H9 (cell line): Measurements from ENCODE around the gene AK8. TPM values are rescaled to one million over a fixed set of nuclear protein-coding genes. Genes with fewer than 3 reads are reported as not detected.

Source experiments
- DNase-seq: peaks from one replicate; pipeline ENCODE4 v3.0.0-alpha.2; 2017
- H2AFZ ChIP-seq: one replicate; pipeline ENCODE4 v1.6.1; 2013; ENCODE audit warnings: mild to moderate bottlenecking, low read length, control low read depth, moderate library complexity
- H2AK5ac ChIP-seq: 2 replicates; pipeline ENCODE4 v1.6.1; 2013; ENCODE audit warnings: low read length, control low read depth, mixed read lengths; ENCODE audit not compliant: insufficient read length
- H2BK120ac ChIP-seq: one replicate; pipeline ENCODE4 v1.6.1; 2013; ENCODE audit warnings: low read depth, mild to moderate bottlenecking, low read length, control low read depth, inconsistent platforms; ENCODE audit not compliant: poor library complexity, severe bottlenecking
- H2BK12ac ChIP-seq: 2 replicates; pipeline ENCODE4 v1.6.1; 2013; ENCODE audit warnings: low read length, control low read depth, mixed read lengths, low read depth; ENCODE audit not compliant: insufficient read length
- H2BK15ac ChIP-seq: 2 replicates; pipeline ENCODE4 v1.6.1; 2013; ENCODE audit warnings: low read depth, low read length, control low read depth
- H2BK20ac ChIP-seq: one replicate; pipeline ENCODE4 v1.6.1; 2013; ENCODE audit warnings: low read depth, mild to moderate bottlenecking, low read length, control low read depth, inconsistent platforms; ENCODE audit not compliant: poor library complexity, severe bottlenecking
- H2BK5ac ChIP-seq: 2 replicates; pipeline ENCODE4 v1.6.1; 2013; ENCODE audit warnings: low read length, control low read depth, mixed read lengths; ENCODE audit not compliant: insufficient read length
- H3K14ac ChIP-seq: 2 replicates; pipeline ENCODE4 v1.6.1; 2013; ENCODE audit warnings: low read length, control low read depth; ENCODE audit not compliant: insufficient read depth
- H3K18ac ChIP-seq: 2 replicates; pipeline ENCODE4 v1.6.1; 2013; ENCODE audit warnings: low read depth, mild to moderate bottlenecking, mixed read lengths, low read length, control low read depth; ENCODE audit not compliant: insufficient read length
- H3K23ac ChIP-seq: 2 replicates; pipeline ENCODE4 v1.6.1; 2013; ENCODE audit warnings: low read length, control low read depth, mixed read lengths, low read depth; ENCODE audit not compliant: insufficient read length
- H3K23me2 ChIP-seq: 2 replicates; pipeline ENCODE4 v1.6.1; 2013; ENCODE audit warnings: low read depth, mild to moderate bottlenecking, mixed read lengths, low read length, control low read depth; ENCODE audit not compliant: insufficient read length, poor library complexity, severe bottlenecking
- H3K27ac ChIP-seq: 2 replicates; pipeline ENCODE4 v1.5.1; 2013; ENCODE audit warnings: low read length, control low read depth, mixed read lengths, low read depth; ENCODE audit not compliant: insufficient read length
- H3K27me3 ChIP-seq: 2 replicates; pipeline ENCODE4 v1.6.1; 2013; ENCODE audit warnings: low read length, control low read depth, inconsistent platforms; ENCODE audit not compliant: insufficient read depth
- H3K4ac ChIP-seq: 2 replicates; pipeline ENCODE4 v1.6.1; 2013; ENCODE audit warnings: low read depth, mild to moderate bottlenecking, control low read depth, inconsistent platforms, low read length, moderate library complexity
- H3K4me1 ChIP-seq: 2 replicates; pipeline ENCODE4 v1.6.1; 2013; ENCODE audit warnings: low read length, control low read depth, inconsistent platforms; ENCODE audit not compliant: insufficient read depth
- H3K4me2 ChIP-seq: 2 replicates; pipeline ENCODE4 v1.6.1; 2013; ENCODE audit warnings: low read length, control low read depth, mixed read lengths; ENCODE audit not compliant: insufficient read length, insufficient read depth
- H3K56ac ChIP-seq: 2 replicates; pipeline ENCODE4 v1.6.1; 2013; ENCODE audit warnings: low read depth, mild to moderate bottlenecking, mixed read lengths, low read length, control low read depth; ENCODE audit not compliant: insufficient read length
- H3K79me1 ChIP-seq: 2 replicates; pipeline ENCODE4 v1.6.1; 2013; ENCODE audit warnings: low read depth, mild to moderate bottlenecking, moderate library complexity, low read length, control low read depth, inconsistent platforms; ENCODE audit not compliant: insufficient read depth, poor library complexity, severe bottlenecking
- H3K79me2 ChIP-seq: 2 replicates; pipeline ENCODE4 v1.6.1; 2013; ENCODE audit warnings: low read length, control low read depth, inconsistent platforms; ENCODE audit not compliant: insufficient read depth
- H3K9ac ChIP-seq: 2 replicates; pipeline ENCODE4 v1.6.1; 2013; ENCODE audit warnings: low read length, control low read depth, mixed read lengths; ENCODE audit not compliant: insufficient read length; ENCODE audit errors: extremely low read depth
- H3K9me3 ChIP-seq: one replicate; pipeline ENCODE4 v1.6.1; 2013; ENCODE audit warnings: low read depth, low read length, inconsistent platforms; ENCODE audit not compliant: control insufficient read depth
- H3T11ph ChIP-seq: one replicate; pipeline ENCODE4 v1.6.1; 2013; ENCODE audit warnings: mild to moderate bottlenecking, low read length, control low read depth, inconsistent platforms
- H4K20me1 ChIP-seq: one replicate; pipeline ENCODE4 v1.6.1; 2013; ENCODE audit not compliant: control insufficient read depth, insufficient read length, insufficient read depth
- H4K5ac ChIP-seq: 2 replicates; pipeline ENCODE4 v1.6.1; 2013; ENCODE audit warnings: low read depth, mild to moderate bottlenecking, mixed read lengths, low read length, control low read depth; ENCODE audit not compliant: insufficient read length
- H4K8ac ChIP-seq: replicated peaks from 2 replicates; pipeline ENCODE4 v1.6.1; 2013; ENCODE audit warnings: low read length, control low read depth, mixed read lengths, low read depth; ENCODE audit not compliant: insufficient read length
- H4K91ac ChIP-seq: 2 replicates; pipeline ENCODE4 v1.6.1; 2013; ENCODE audit warnings: low read depth, mild to moderate bottlenecking, moderate library complexity, mixed read lengths, low read length, control low read depth; ENCODE audit not compliant: insufficient read length
- H3K27ac Mint-ChIP-seq, 3 experiments: 2 replicates in 2 of 3; 3 replicates in 1 of 3; pipeline ENCODE4 v1.8.0; 2020 to 2021; ENCODE audit warnings: mixed read lengths in 3 of 3, mild to moderate bottlenecking in 1 of 3, moderate library complexity in 1 of 3
- H3K27me3 Mint-ChIP-seq: 2 replicates; pipeline ENCODE4 v1.8.0; 2021; ENCODE audit warnings: low read depth, mild to moderate bottlenecking, moderate library complexity, mixed read lengths
- H3K36me3 Mint-ChIP-seq, 3 experiments: 2 replicates in 2 of 3; 3 replicates in 1 of 3; pipeline ENCODE4 v1.8.0; 2020 to 2021; ENCODE audit warnings: low read depth in 3 of 3, mixed read lengths in 3 of 3; ENCODE audit not compliant: insufficient read depth in 1 of 3
- H3K4me1 Mint-ChIP-seq, 2 experiments: 2 replicates each; pipeline ENCODE4 v1.8.0; 2020; ENCODE audit warnings: mixed read lengths in 2 of 2
- H3K4me3 Mint-ChIP-seq, 2 experiments: 2 replicates in 1 of 2; 3 replicates in 1 of 2; pipeline ENCODE4 v1.8.0; 2020 to 2021; ENCODE audit warnings: mild to moderate bottlenecking in 2 of 2, mixed read lengths in 2 of 2, moderate library complexity in 1 of 2
- H3K9me3 Mint-ChIP-seq, 2 experiments: 2 replicates in 1 of 2; 3 replicates in 1 of 2; pipeline ENCODE4 v1.8.0; 2020; ENCODE audit warnings: mild to moderate bottlenecking in 2 of 2, mixed read lengths in 2 of 2, moderate library complexity in 1 of 2
- CTCF ChIP-seq: fragments of 200-600 bp; sonication (generic); conservative IDR thresholded peaks from 3 replicates; pipeline ENCODE4 v1.8.0; 2021; ENCODE audit warnings: antibody characterized with exemption, mild to moderate bottlenecking
- WGBS: extraction: QIAGEN DNeasy Blood & Tissue Kit; methylation state at CpG from one replicate; pipeline ENCODE4 v1.1.7; 2013; ENCODE audit warnings: missing lambda C conversion rate, low lambda C conversion rate, mixed read lengths; ENCODE audit not compliant: insufficient read length; ENCODE audit errors: extremely low coverage; 5-methylcytosine and 5-hydroxymethylcytosine counted together
- total RNA-seq: library from RNA; stranded (reverse); gene quantifications from 2 replicates; pipeline ENCODE4 v1.2.1, GENCODE V29; 2021

The AK8 gene
- total RNA-seq, 1 experiment from 2014 or later, result 0.44 TPM

DNA sequence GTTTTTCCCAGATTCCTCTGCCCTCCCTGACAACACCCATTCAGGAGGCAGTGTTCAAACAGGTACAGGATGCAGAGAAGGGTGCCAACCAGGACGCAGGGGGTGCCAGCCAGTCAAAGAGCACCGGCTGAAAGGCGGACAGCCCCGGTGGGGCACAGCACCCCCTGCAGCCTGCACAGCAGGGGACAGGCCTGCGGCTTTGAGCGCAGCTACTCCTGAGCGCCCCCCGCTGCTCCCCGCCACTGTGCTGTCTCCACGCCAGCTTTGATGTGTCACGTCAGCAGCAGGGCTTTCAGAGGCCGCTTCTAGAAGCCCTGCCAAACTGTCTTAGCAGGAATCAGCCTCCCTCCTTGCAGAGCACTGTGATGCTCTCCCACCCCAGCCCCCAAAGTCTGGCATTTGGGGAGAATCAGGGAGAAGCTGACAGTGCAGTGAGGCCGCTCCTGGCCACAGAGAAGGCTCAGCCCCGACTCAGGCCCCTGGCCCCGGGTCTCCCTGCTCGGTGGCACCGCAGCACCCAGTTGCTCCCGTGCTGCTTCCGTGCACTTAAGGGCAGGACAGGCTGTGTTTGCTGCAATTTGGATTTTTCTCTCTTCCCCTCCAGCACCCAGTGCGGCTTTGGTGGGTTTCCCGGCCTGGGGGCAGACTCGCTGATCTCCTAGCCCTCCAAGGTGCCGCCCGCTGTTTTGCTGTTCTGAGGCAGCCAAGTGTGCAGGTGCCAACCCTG is 20.3 kb downstream of the AK8 start:
- no peaks in the 10 kb centered on the region for H3K9me3 ChIP-seq
- no peaks in the 10 kb centered on the region for H3K4me1 ChIP-seq
- no peak overlapping the region for H3K18ac ChIP-seq
- H3K23me2 ChIP-seq, result no peaks in the 10 kb centered on the region
- no peak overlapping the region for H4K8ac ChIP-seq
- no peaks in the 10 kb centered on the region for H3K79me2 ChIP-seq
- H2BK20ac ChIP-seq, result no peak overlapping the region
- H3K9ac ChIP-seq, result no peak overlapping the region
- H3K23ac ChIP-seq, result no peak overlapping the region
- H4K5ac ChIP-seq, result no peak overlapping the region
- H3K4ac ChIP-seq, result no peak overlapping the region
- H2BK120ac ChIP-seq, result no peak overlapping the region
- no peak overlapping the region for H3T11ph ChIP-seq
- peak; percentile 45 for DNase-seq
- no CpG with 5 or more reads among the region's 24 CpGs for WGBS
- no peak overlapping the region for H2BK5ac ChIP-seq
- H3K27me3 ChIP-seq, result no peaks in the 10 kb centered on the region
- H2AK5ac ChIP-seq, result no peak overlapping the region
- no peaks in the 10 kb centered on the region for H3K36me3 Mint-ChIP-seq
- H4K20me1 ChIP-seq, result no peaks in the 10 kb centered on the region
- H3K27ac Mint-ChIP-seq, result peak overlapping the region in 1 of 3 experiments; percentile 96; a peak in 2 of 7 replicates
- H2BK15ac ChIP-seq, result no peak overlapping the region
- no peak overlapping the region for H3K4me2 ChIP-seq
- H3K4me1 Mint-ChIP-seq, result peaks cover 32 to 38% of the 10 kb centered on the region in 2 experiments
- no peak overlapping the region for H3K4me3 Mint-ChIP-seq
- no peaks in the 10 kb centered on the region for H3K79me1 ChIP-seq
- no peak overlapping the region for H3K56ac ChIP-seq
- H3K14ac ChIP-seq, result peak overlapping the region; percentile 1; the same call in 1 of the 2 replicates
- H4K91ac ChIP-seq, result no peak overlapping the region
- H2BK12ac ChIP-seq, result no peak overlapping the region
- no peak overlapping the region for H2AFZ ChIP-seq
- peaks cover 19% of the 10 kb centered on the region for H3K27me3 Mint-ChIP-seq
- H3K9me3 Mint-ChIP-seq, result no peaks in the 10 kb centered on the region; a peak in 1 of 5 replicates
- no peak for TF ChIP-seq CTCF
- no peak overlapping the region for H3K27ac ChIP-seq
